Subcutaneous adipose tissue (tissue), 4 donors: Measurements from ENCODE around the gene RANBP9. TPM values are rescaled to one million over a fixed set of nuclear protein-coding genes. Genes with fewer than 3 reads are reported as not detected.

Experiments
- CTCF ChIP-seq: fragments of 450-650 bp; IDR thresholded peaks from one replicate; pipeline ENCODE4 v1.5.1; 2016; ENCODE audit warnings: low read depth, mild to moderate bottlenecking, control low read depth, antibody characterized with exemption, moderate library complexity
- total RNA-seq, 4 donors: library from RNA; depleted of rRNA; stranded (reverse); fragments of >200 nt; gene quantifications; one replicate each; pipeline ENCODE4 v1.1.0, GENCODE V29; 2016

RANBP9 gene
- total RNA-seq, 4 donors from 2014 or later: 35.2 to 63.3 (median 52.1) TPM

GRCh38 chr6:13604135-13604534, 107.5 kb downstream of the RANBP9 start:
- TF ChIP-seq CTCF: no peak

DNA sequence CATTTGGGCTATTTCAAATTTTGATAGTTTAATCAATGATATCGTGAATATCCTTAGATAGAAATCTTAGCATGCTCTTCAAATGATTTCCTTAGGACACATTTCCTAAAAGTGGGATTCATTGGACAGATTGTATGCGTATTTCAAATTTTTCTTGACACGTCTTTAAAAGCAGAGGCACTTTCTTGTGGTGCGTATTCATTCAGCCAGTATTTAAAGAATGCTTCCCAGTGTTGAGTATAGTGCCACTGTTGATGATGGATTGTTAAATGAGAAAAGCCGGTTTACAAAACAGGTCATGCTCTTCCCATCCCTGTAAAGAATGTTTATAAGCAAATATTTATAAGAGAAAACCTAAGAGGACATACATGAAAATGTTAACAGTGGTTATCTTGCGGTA, 111.6 kb downstream of the RANBP9 start:
- TF ChIP-seq CTCF: no peak

DNA sequence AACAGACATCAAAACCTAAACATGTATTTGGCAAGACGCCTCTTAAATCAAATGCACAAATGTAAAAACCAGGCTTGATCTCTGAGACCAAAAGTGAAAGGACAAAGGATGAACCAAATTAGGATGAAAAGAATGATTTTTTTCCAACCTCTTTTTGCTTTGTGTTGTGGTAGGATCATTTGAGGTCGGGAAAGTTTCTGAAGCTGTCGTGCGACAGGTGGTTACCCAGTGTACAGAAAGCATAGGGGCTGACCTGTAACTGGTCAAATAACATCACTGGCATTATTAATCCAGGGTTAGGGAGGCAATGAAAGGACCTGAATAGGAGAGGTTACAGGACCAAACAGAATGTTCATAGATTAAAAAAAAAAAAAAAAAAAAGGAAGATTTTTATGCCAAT, 114.6 kb downstream of the RANBP9 start:
- TF ChIP-seq CTCF: no peak

- TF ChIP-seq CTCF: no peak
Measured at GRCh38 chr6:13593720-13594119, 117.9 kb downstream of the RANBP9 start.

- TF ChIP-seq CTCF: no peak
Measured at GRCh38 chr6:13593103-13593502, 118.5 kb downstream of the RANBP9 start.

DNA sequence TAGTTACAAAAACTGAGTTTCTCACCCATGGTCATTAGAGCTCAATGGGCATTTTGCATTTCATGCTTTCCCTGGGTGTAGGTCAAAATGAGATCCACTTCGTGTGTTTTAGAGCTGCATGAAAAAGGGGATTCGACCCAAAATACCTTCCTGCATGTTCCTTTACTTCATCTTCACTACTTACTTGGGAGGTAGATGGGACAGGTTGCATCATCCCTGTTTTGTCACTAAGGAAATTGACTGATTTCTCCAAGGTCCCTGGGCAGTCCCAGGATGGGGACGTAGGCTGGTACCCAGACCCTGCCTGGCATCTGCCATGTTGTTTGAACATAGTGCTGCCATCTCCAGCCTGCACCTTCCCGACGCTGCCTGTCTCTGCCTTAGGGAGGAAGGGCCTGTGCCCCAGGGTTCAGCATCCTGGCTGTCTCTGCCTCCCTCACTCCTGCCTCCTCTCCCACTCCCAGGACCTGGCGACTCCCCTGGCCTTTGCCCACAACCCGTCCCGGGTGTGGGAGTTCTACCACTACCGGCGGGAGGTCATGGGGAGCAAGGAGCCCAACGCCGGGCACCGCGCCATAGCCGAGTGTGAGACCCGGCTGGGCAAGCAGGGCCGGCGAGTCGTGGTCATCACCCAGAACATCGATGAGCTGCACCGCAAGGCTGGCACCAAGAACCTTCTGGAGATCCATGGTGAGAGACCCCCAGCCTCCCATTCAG, 120.3 kb downstream of the RANBP9 start:
- no peak for TF ChIP-seq CTCF

DNA sequence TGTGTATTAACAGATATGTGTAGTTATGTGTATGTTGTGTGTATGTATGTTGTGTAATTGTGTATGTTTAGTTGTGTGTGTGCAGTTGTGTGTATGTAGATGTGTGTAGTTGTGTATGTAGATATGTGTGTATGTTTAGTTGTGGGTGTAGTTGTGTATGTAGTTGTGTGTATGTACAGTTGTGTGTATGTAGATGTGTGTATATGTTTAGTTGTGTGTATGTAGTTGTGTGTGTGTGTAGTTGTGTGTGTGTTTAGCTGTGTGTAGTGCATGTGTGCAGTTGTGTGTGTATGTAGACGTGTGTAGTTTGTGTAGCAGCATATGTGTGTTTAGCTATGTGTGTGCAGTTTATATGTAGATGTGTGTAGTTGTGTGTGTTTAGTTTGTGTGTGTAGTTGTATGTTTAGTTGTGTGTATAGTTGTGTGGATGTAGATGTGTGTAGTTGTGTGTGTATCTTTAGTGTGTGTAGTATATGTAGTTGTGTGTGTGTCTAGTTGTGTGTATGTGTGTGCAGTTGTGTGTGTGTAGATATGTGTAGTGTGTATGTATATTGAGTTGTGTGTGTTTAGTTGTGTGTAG, 121.0 kb downstream of the RANBP9 start:
- no peak for TF ChIP-seq CTCF
